GM12892 (cell line): ENCODE measurements around the gene KRT76.

Source experiments
- POLR2A ChIP-seq: IDR thresholded peaks from 2 replicates; pipeline ENCODE4 v1.6.1; 2011; ENCODE audit warnings: low read depth, low read length, control low read depth
- POLR2AphosphoS5 ChIP-seq: IDR thresholded peaks from 2 replicates; pipeline ENCODE4 v1.6.1; 2011; ENCODE audit warnings: low read depth, low read length, control low read depth

DNA sequence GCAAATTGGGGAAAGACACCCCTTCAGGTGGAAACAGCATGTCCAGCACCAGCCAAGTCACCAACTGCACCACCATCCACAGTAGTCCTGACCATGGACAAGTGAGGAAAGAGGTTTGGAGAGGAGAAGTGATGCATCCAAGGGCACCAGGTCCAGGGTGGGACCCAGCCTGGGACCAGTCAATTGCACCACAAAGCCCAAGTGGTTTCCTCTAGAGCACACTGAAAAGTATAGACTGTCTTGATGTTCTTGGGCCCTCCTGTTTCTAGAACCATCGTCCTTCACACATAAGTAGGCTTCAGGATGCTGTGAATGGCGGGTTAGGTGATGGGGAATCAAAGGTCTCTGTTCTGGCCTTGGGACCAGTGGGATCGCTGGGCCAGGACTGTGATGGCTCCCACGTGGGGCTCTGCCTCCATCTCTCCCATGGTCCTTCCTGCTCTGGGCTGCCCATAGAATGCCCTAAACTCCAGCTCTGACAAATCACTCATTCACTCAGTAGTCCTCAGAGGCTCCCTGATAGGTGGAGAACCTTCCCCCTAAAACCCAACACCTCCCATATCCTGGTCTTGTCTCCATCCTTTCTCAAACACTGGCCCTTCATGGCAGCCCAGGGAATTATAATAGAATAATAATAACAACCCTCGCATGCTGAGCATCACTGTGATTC is 47.7 kb upstream of the KRT76 start:
- no peak for TF ChIP-seq POLR2A
- no peak for TF ChIP-seq POLR2AphosphoS5
